Heart left ventricle (tissue), 13 donors: Measurements from ENCODE around the gene VWC2.

Experiments used
- CTCF ChIP-seq, 12 donors: fragments of 200-600 bp; sonication (generic) in 4 of 12; IDR thresholded peaks; one replicate each; pipeline versions ENCODE4 v1.5.0 to v1.8.0; 2018 to 2022; ENCODE audit warnings: antibody characterized with exemption in 12 of 12, mild to moderate bottlenecking in 5 of 12
- POLR2A ChIP-seq, 2 donors: fragments of 450-650 bp; IDR thresholded peaks; one replicate each; pipeline ENCODE4 v1.6.1; 2017; ENCODE audit warnings: antibody characterized with exemption in 2 of 2, mild to moderate bottlenecking in 2 of 2, moderate library complexity in 2 of 2
- donor health status: ischemic (EF 13 %, LVEDD 7.1; RV severe dilation, severe dysfunction).
- donor health status: DM: no; HTN: yes; CAD: no.
- donor health status: DM: no; HTN: no; CAD: no.
- donor health status: ischemic (EF 25% LVEDD 6.9; RV normal size, moderate dysfunction).
- donor health status: ischemic (EF 25% LVEDD 5.7; RV mildly dilated, moderate dysfunction).
- donor health status: ischemic (EF 35%, LVEDD 5.7; RV mildly dilated, moderate dysfunction).
- donor health status: nonischemic (EF 11% LVEDD 7.7; RV severe dilation, severe dysfunction).
- donor health status: DM: yes; HTN: yes; CAD: no.
- donor health status: PGD.
- donor health status: ischemic (EF 29% LVEDD 5.4; RV normal size, mild dysfunction).
- donor health status: nonischemic (EF 23%, LVEDD 6.1; RV moderate dilation, normal function).

GRCh38 chr7:49850921-49851613 is 77.6 kb downstream of the VWC2 start:
- TF ChIP-seq CTCF (IDR thresholded peaks at IDR 0.05): peak in 2 of 12 donors; percentile 8 to 29
- TF ChIP-seq POLR2A (IDR thresholded peaks at IDR 0.05): no peak
